ENCODE data around the gene JPT1. TPM values are rescaled to one million over a fixed set of nuclear protein-coding genes. Genes with fewer than 3 reads are reported as not detected.

Gene JPT1
- total RNA-seq, 1 experiment from 2014 or later, result 341 TPM

- CTCF ChIA-PET, result interaction anchor here (1.5 kb wide), 1 partner anchor 27 kb away, joined by 7 read pairs; no protein-coding TSS in a partner anchor
- peaks cover 3% of the 10 kb centered on the region; the same call in 1 of the 2 replicates for H3K4me1 Mint-ChIP-seq
- no peak for TF ChIP-seq USF2 (CRISPR knock-in tag; IDR thresholded peaks at IDR 0.05)
- no peak for TF ChIP-seq CREB1 (CRISPR knock-in tag; IDR thresholded peaks at IDR 0.05)
- TF ChIP-seq SOX15 (CRISPR knock-in tag; IDR thresholded peaks at IDR 0.05), result no peak
- TF ChIP-seq ZNF121 (CRISPR knock-in tag; IDR thresholded peaks at IDR 0.05), result no peak
- TF ChIP-seq, protein P1, sequence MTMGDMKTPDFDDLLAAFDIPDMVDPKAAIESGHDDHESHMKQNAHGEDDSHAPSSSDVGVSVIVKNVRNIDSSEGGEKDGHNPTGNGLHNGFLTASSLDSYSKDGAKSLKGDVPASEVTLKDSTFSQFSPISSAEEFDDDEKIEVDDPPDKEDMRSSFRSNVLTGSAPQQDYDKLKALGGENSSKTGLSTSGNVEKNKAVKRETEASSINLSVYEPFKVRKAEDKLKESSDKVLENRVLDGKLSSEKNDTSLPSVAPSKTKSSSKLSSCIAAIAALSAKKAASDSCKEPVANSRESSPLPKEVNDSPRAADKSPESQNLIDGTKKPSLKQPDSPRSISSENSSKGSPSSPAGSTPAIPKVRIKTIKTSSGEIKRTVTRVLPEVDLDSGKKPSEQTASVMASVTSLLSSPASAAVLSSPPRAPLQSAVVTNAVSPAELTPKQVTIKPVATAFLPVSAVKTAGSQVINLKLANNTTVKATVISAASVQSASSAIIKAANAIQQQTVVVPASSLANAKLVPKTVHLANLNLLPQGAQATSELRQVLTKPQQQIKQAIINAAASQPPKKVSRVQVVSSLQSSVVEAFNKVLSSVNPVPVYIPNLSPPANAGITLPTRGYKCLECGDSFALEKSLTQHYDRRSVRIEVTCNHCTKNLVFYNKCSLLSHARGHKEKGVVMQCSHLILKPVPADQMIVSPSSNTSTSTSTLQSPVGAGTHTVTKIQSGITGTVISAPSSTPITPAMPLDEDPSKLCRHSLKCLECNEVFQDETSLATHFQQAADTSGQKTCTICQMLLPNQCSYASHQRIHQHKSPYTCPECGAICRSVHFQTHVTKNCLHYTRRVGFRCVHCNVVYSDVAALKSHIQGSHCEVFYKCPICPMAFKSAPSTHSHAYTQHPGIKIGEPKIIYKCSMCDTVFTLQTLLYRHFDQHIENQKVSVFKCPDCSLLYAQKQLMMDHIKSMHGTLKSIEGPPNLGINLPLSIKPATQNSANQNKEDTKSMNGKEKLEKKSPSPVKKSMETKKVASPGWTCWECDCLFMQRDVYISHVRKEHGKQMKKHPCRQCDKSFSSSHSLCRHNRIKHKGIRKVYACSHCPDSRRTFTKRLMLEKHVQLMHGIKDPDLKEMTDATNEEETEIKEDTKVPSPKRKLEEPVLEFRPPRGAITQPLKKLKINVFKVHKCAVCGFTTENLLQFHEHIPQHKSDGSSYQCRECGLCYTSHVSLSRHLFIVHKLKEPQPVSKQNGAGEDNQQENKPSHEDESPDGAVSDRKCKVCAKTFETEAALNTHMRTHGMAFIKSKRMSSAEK (CRISPR knock-in tag; IDR thresholded peaks at IDR 0.05; ENCODE audit: borderline replicate concordance), result no peak
- no peak for TF ChIP-seq ZNF416 (CRISPR knock-in tag; IDR thresholded peaks at IDR 0.05)
- TF ChIP-seq, protein P2, sequence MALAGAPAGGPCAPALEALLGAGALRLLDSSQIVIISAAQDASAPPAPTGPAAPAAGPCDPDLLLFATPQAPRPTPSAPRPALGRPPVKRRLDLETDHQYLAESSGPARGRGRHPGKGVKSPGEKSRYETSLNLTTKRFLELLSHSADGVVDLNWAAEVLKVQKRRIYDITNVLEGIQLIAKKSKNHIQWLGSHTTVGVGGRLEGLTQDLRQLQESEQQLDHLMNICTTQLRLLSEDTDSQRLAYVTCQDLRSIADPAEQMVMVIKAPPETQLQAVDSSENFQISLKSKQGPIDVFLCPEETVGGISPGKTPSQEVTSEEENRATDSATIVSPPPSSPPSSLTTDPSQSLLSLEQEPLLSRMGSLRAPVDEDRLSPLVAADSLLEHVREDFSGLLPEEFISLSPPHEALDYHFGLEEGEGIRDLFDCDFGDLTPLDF (CRISPR knock-in tag; IDR thresholded peaks at IDR 0.05), result no peak
- POLR2A ChIA-PET, result no interaction called here
- H3K9me3 Mint-ChIP-seq, result no peaks in the 10 kb centered on the region
- peaks cover 60% of the 10 kb centered on the region for H3K36me3 Mint-ChIP-seq
- ATAC-seq (no peak), DNase-seq (ENCODE audit: low spot score) (no peak)
- H3K27me3 Mint-ChIP-seq (ENCODE audit: low read depth), result no peaks in the 10 kb centered on the region
- no peak overlapping the region for H3K4me3 Mint-ChIP-seq
- peak overlapping the region; percentile 70; the same call in 1 of the 2 replicates for H3K27ac Mint-ChIP-seq
These were observed 20.7 kb upstream of the JPT1 start for GRCh38 chr17:75174996-75175395.

DNA sequence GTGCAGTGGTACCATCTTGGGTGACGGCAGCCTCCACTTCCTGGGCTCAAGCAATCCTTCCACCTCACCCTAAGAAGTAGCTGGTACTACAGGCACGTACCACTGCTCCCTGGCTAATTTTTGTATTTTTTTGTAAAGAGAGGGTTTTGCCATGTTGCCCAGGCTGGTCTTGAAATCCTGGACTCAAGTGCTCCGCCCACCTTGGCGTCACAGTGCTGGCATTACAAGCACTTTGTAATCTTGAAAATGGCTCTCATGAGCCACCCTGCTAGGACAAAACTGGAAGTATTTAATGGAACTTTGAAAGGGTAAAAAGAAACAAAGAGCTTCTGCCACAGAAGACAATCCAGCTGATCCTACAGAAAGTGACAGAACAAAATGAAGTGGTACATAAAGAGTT is 19.2 kb upstream of the JPT1 start:
- peaks cover 51% of the 10 kb centered on the region for H3K36me3 Mint-ChIP-seq
- peak overlapping the region; percentile 55 for H3K27ac Mint-ChIP-seq
- DNase-seq (ENCODE audit: low spot score) (no peak), ATAC-seq (no peak)
- H3K4me1 Mint-ChIP-seq, result no peaks in the 10 kb centered on the region
- H3K9me3 Mint-ChIP-seq, result no peaks in the 10 kb centered on the region
- POLR2A ChIA-PET, result interaction anchor here (0.7 kb wide), 2 partner anchors 59 to 85 kb away, joined by 4 read pairs; no protein-coding TSS in a partner anchor
- CTCF ChIA-PET, result interaction anchor here (0.6 to 0.8 kb wide), 3 partner anchors 60 to 202 kb away, joined by 3 to 4 read pairs (median 4); no protein-coding TSS in a partner anchor
- no peaks in the 10 kb centered on the region for H3K27me3 Mint-ChIP-seq (ENCODE audit: low read depth)
- no peak overlapping the region for H3K4me3 Mint-ChIP-seq
- TF ChIP-seq, protein P3, sequence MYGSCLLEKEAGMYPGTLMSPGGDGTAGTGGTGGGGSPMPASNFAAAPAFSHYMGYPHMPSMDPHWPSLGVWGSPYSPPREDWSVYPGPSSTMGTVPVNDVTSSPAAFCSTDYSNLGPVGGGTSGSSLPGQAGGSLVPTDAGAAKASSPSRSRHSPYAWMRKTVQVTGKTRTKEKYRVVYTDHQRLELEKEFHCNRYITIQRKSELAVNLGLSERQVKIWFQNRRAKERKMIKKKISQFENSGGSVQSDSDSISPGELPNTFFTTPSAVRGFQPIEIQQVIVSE (CRISPR knock-in tag; IDR thresholded peaks at IDR 0.05; ENCODE audit: borderline replicate concordance), result no peak
- TF ChIP-seq ZNF423 (CRISPR knock-in tag; IDR thresholded peaks at IDR 0.05) (no peak), GRHL2 (CRISPR knock-in tag; IDR thresholded peaks at IDR 0.05; ENCODE audit: insufficient replicate concordance, severe bottlenecking) (no peak), ZNF263 (CRISPR knock-in tag; IDR thresholded peaks at IDR 0.05; ENCODE audit: low read depth) (no peak), ESRRA (CRISPR knock-in tag; IDR thresholded peaks at IDR 0.05; ENCODE audit: borderline replicate concordance) (no peak), CREB1 (CRISPR knock-in tag; IDR thresholded peaks at IDR 0.05) (no peak), NFATC4 (CRISPR knock-in tag; IDR thresholded peaks at IDR 0.05) (no peak), ZSCAN18 (CRISPR knock-in tag; IDR thresholded peaks at IDR 0.05) (no peak), MXD4 (CRISPR knock-in tag; IDR thresholded peaks at IDR 0.05; ENCODE audit: borderline replicate concordance) (no peak), ZNF396 (CRISPR knock-in tag; IDR thresholded peaks at IDR 0.05; ENCODE audit: borderline replicate concordance) (no peak), SOX15 (CRISPR knock-in tag; IDR thresholded peaks at IDR 0.05) (no peak), ZNF425 (CRISPR knock-in tag; conservative IDR thresholded peaks at IDR 0.05) (no peak)
- TF ChIP-seq, protein P2 (CRISPR knock-in tag; IDR thresholded peaks at IDR 0.05), result no peak
- TF ChIP-seq, protein P4, sequence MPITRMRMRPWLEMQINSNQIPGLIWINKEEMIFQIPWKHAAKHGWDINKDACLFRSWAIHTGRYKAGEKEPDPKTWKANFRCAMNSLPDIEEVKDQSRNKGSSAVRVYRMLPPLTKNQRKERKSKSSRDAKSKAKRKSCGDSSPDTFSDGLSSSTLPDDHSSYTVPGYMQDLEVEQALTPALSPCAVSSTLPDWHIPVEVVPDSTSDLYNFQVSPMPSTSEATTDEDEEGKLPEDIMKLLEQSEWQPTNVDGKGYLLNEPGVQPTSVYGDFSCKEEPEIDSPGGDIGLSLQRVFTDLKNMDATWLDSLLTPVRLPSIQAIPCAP (CRISPR knock-in tag; IDR thresholded peaks at IDR 0.05), result no peak
